GM19035 (cell line): Measurements from ENCODE around the gene E2F6.

ENCODE experiments used
- ATAC-seq: cut with Tn5 transposase; IDR thresholded peaks from one replicate; pipeline ENCODE4 v1.9.1; 2021; ENCODE audit not compliant: unreplicated experiment

The E2F6 gene

DNA sequence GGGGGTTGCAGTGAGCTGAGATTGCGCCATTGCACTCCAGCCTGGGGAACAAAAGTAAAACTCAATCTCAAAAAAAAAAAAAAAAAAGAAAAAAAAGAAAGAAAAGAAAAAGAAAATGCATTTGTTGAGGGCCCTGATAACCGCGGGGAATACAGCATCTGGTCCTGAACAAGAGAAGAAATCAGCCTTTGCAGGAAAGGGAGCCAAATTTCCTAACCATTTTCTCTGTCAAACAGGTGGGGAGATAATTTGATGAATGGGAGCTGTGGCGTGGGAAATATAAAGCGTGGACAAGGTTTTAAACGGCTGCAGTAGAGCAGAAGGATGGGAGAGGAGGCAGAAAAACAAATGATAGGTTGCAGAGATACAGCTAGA, 864 bp downstream of the E2F6 start:
- no peak for ATAC-seq

DNA sequence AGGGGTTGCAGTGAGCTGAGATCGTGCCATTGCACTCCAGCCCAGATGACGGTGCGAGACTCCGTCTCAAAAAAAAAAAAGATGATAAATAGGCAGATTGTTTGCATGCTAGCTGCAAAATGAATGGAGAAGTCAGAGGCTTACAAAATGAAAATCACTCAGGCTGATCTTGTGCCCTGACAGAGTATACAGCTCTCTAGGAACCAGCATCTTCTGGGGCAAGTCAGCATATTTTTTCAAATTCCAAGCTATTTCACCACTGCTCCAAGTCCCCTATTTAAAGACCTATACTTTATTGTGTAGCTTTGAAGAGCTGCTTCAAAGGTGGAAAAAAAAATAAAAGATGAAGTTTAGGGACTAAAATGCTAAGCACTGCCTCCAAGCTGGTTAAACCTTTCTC, 6.1 kb downstream of the E2F6 start:
- ATAC-seq: no peak

DNA sequence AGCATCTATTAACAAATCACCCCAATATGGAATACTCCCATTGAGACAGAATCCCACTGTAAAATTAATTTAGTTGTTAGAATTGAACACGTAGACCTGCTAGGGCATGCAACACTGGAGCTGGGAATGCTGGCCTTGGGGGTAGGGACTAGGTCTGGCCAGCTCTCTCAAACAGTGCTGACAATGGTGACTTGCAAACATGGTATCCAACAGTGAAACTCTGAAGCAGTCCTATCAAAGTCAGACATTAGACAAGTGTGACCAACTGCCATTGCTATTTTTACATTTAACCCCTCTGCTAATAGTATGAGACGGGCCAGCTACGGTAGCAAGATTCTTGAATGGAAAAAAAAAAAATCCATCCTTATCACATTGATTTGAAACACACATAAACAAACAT, 7.2 kb downstream of the E2F6 start:
- ATAC-seq: no peak

DNA sequence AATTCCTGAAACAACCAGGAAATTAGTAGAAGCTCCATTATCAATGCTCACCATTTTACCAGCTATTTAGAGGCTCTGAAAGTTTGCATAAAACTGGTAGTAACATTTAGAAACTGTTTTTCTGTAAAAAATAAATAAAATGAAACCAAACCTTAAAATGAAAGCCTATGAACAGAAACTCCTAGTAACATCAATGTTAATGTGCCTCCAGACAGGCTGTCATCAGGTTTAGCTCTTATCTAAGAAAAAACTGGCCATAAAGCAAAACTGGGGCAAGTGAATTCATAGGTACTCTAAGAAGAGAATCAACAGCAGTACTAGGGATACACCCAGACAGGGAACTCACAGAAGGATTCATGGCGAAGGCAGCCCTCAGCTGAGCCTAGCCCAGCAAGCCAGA, 8.0 kb downstream of the E2F6 start:
- no peak for ATAC-seq

DNA sequence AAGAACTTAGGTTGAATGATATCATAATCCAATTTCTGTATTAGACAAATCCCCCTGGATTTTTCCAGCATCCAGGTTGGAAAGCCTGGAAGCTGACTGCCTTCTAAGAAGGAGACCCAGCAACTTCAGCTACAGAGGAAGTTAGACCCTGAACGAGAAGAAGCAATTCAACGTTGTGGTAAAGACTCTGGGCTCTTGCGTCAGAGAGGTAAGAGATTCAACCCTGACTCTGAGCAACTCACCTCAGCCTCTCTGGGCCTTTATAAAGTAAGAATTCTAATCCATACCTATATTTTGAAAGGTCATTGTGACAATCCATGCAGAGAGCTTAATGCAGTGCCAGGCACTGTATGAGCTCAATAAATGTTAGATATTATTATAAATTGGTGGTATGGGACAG, 9.7 kb downstream of the E2F6 start:
- ATAC-seq: no peak

DNA sequence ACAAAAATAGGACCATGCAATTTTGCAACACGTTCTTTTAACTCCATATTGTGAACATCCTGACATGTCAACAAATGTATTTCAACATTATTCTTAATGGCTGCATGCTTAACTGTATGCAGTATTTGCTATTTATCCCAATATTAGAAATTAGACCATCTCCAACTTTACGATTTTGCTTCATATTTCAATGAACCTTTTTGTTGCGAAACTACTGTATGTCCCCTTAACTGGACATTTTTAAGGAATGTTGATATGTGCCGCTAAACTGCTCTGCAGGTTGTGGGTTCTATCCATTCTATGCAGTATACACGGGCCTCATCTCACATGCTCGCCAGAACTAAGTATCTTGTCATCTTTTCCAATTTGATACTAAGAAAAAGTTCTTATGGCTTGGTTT, 11.1 kb downstream of the E2F6 start:
- no peak for ATAC-seq

DNA sequence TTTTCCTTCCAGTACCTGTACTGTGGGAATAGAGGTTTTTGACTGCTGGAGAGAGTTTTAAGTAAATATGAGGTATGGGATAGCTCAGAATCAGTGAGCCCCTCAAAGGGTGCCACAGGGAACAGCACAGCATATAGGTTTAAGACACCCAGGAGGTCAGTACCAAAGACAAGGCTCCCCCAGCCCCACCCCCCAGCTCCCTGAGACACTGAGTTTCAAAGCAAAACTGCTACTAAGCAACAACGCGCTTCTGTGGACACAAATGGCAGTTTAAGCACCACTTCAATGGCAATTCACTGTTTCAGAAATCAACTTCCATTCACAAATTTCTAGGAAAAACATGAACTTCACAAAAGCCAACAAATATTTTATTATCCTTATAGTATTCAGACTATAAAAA, 15.2 kb downstream of the E2F6 start:
- no peak for ATAC-seq

DNA sequence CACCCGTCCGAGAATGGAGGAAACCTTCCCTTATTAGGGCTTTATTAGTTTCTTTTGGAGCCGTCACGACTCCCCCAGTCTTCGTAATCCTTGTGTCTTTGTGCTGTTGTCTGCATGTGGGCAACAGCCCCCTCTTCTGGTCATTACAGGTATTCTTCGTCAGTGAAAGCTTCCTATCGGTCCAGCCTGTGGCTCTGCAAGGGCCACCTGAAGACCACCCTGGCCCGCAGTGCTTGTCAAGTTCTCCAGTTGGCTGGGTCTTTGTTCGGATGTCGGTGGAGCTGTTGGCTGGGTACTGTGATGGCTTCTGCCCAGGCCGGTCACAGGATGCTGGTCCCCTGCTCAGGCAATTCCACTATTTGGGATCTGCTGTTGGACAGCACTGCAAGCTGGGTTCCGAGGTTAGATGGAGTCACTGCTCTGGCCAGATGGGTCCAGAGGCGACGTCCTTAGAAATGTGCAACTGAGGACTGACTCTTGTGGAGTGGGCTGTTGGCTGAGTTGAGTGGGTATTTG, 19.2 kb downstream of the E2F6 start:
- ATAC-seq: no peak

DNA sequence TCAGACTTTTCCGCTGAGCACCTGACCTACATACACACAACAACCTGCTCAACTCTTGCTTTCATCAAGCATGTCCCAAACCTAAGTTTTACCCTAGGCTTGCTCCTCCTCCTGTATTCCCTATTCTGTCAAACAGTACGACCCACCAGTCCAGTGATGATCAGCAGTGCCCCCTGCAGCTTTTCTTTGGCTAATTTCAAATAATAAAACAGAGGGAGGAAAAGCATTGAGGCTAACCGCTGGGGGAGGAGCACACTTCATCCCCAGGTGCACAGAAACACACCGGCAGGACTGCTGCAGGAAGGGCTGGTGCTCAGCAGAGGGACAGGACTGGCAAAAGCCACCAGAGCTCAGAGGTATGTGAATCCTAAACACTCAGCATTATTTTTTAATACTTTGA, 21.2 kb downstream of the E2F6 start:
- no peak for ATAC-seq

DNA sequence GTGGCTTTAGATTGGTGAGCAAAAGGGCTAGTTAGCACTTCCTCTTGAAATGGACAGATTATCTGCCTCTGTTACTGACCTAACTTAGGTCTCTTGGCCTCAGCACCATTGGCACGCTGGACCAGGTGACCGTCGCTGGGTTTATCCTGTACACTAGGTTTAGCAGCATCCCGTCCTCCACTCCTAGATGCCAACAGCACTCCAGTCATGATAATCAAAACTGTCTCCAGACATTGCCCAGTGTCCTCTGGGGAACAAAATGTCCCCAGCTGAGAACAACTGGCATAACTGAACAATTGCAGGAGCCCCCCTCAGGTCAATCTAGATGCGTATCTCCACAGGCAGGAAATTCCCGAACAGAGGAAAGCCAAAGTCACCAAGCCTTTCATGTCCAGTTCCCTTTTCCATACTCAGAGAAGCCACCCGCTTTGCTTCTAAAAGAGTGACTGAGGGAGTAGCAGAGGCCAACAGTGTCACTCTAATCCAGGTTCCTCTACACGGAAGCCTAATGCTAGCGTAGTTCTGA, 27.3 kb downstream of the E2F6 start:
- no peak for ATAC-seq

DNA sequence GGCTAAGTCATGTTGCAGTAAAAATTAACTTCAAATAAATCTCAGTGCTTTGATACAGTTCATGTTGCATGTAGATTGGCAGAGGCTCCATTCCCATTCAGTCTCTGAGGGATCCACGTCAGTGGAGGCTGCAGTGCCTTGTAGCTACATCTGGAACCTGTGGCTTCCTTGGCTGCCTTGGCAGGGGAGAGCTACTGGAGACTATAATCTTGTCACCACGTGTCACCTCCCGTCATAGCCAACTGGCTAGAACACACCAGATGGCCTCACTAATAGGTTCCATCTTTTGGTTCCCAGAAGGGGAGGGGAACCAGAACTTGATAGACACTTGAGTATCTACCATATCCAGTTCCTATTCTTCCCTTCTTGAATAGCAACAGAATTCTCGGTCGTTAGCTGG, 28.4 kb downstream of the E2F6 start:
- ATAC-seq: no peak

DNA sequence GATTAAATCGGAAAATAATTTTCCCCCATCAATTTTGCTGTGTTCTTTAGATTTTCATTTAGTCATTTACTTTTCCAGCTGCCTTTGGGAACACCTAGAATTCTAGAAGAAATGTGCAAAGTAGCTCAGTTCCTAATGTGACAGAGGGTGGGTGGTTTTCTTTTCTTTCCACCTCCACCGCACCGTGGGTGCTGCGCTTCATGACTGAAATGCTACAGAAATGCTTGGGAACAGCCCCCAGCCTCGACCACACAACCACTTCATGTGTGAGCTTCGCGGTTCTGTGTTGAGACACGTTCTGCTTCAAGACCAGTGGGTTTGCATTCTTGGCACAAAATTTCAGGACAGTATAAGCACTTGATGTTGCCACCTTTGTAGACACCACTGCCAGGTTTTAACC, 30.9 kb downstream of the E2F6 start:
- no peak for ATAC-seq

DNA sequence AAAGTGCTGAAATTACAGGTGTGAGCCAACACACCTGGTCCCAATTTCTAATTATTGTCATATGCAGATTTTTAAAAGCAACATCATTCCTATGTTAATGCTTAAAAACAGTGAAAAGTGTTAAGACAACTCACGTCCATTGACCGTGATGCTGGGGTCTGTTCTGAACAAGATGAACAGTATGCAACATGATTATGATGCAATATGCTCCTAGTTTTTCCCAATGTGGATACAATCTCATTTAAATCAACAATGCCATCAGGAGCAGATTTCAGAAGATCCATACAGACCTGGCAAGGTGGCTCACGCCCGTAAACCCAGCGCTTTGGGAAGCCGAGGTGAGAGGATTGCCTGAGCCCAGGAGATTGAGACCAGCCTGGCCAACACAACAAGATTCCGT, 31.5 kb downstream of the E2F6 start:
- no peak for ATAC-seq

DNA sequence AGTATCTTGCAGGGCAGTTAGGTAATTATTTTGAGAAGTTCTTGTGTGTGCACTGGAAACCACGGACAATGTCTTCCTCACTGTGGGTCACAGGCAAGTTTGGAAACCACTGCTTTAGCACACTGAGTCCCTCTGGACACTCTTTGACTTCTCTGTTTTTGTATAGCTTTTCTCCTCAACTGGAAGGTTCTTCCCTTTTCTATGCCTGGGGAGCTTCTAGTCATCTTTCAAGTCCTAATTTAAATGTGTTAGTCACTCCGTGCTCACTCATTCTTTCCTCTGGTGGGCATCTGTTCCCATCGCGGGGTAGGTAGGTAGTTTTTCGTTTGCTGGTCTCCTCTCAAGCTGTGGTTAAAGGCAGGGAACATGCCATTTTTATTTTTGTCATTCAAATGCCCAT, 32.1 kb downstream of the E2F6 start:
- no peak for ATAC-seq

DNA sequence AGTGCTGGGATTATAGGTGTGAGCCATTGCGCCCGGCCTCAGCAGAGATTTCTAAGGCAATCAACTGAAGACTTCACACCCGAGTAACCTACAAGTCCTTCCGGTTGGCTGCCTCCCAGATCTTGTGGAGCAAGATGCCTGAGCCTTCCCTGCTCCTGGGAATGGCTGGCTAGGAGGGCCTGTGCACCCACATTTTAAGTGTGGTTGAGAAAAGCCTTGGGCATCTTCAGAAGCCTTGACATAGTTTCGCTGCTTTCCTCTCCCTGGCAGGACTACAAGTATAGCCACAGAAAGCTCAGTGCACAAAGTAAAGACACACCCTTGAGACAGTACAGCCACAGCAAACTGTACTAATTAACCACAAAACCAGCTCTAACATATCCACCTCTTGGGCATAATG, 35.2 kb downstream of the E2F6 start:
- no peak for ATAC-seq

DNA sequence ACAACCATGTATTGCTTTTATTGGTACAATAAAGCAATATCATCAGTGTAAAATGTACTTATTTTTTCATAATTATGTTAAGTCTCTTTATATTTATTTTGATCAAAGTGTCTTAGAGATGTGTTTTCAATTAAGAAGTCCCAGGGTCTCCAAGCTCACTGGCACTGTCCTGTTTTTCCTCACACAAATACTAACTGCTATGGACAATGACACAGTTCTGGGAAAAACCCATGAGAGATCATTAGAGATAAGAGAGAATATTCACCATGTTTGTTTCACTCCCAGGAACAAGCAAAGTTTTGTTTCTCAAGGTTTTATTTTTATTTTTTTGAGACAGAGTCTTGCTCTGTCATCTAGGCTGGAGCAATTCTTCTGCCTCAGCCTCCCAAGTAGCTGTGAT, 38.7 kb downstream of the E2F6 start:
- no peak for ATAC-seq

DNA sequence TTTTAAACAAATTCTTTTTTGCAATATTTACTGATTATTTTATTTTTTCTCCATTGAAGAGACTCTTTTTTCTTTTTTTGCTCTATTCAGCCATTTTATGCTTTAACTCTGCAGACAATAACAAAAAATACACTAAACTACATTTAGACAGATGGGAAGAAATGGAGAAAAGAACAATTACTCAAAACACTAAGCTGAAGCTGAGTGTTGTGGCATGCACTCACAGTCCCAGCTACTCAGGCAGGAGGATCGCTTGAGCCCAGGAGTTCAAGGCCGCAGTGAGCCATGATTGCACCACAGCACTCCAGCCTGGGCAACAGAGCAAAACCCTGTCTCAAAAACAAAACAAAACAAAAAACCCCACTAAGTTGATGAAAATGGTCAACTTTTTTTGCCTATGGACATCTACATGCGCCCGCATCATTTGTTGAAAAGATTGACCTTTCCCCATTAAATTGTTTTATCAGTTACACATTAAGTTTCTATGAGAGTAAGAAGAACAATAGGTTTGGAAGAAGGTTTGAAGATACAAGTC, 43.0 kb downstream of the E2F6 start:
- ATAC-seq: no peak

DNA sequence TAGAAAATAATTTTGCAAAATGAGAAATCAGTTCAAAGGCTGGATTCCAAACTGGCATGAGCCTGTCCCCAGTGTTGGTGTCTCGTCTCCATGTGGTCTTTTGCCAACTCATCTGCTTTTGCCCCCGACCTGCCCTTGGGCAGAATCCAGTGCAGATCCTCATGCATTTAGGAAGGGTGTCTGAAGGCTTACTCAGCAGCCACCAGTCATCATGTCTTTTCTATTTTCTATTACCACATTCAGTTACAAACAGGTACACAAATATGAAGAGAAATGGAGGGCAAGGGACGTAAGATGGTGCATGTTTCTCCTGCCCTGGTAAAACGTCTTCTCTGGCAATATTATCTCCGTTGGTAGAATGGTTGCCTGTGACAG, 43.5 kb downstream of the E2F6 start:
- no peak for ATAC-seq

DNA sequence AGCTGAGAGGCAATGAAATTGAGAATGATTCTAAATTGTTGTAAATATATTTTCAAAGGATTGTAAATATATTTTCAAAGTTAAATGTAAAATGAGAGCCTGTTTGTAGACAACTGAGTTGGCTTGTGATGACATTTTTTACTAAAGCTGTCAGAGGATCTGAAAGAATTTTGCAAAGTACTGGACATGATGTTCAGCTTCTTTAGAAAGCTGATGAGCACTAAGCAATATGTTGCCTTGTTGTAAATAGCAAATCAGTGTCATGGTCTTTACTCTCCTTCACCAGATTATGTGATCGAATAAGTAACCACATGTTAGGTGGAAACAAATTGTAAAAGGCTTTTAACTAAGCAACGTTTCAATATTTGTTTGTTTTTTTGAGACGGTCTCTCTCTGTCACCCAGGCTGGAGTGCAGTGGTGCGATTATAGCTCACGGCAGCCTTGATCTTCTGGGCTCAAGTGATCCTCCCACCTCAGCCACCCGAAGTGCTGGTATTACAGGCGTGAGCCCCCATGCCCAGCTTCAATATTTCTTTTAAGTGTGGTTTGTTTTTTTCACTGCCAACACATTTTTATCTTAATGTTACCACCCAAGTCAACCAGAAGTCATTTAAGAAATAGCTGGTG, 44.0 kb downstream of the E2F6 start:
- ATAC-seq: no peak

DNA sequence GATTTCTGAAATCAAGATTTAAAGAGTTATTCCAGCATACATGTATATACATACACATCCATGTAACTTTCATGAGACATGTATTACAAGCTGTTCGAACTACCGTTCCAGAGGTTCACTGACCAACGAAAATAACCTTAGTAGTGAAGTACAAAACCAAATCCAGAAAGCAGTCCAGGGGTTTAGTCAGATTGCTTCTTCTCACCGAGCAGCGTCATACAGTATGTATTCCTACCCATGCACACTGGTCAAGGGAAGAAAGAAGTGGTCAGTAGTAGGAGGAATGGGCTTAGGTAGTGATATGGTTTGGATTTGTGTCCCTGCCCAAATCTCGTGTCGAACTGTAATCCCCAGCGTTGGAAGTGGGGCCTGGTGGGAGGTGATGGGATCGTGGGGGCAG, 45.3 kb downstream of the E2F6 start:
- ATAC-seq: no peak

DNA sequence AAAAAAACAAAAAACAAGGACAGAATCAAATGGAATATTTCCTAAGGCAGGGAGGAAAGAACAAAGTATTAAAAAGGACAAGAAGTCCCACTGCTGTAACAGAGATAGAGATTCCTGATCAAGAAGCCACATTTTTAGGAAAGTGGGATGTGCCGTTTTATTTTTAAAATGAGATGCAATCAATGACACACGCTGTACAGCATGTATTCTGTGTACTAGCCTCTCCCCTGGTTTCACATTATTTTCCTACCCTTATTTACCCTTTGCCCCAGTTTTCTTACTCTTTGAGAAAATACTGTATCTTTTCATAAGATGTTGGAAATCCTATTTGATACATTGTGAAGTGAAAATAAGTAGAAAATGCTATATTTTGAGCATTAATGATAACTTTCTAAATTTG, 45.8 kb downstream of the E2F6 start:
- no peak for ATAC-seq

DNA sequence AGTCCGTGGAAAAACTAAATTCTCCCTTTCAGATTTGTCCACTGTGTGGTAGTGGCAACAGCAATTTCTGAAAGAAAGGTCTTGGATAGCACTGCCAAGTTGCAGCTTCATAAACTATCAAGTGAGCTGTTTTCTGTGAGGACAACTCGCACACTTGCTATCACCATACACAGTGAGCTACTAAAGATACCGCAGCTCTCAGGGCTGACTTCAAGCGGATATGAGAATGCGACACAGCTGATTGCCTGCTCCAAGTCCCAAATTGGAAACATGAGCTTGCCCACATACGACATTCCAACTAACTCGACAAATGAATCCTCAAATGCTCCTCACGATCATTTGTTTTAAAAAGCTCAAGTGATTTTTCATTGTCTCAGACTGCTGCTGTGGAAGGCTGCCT, 46.2 kb downstream of the E2F6 start:
- ATAC-seq: no peak

DNA sequence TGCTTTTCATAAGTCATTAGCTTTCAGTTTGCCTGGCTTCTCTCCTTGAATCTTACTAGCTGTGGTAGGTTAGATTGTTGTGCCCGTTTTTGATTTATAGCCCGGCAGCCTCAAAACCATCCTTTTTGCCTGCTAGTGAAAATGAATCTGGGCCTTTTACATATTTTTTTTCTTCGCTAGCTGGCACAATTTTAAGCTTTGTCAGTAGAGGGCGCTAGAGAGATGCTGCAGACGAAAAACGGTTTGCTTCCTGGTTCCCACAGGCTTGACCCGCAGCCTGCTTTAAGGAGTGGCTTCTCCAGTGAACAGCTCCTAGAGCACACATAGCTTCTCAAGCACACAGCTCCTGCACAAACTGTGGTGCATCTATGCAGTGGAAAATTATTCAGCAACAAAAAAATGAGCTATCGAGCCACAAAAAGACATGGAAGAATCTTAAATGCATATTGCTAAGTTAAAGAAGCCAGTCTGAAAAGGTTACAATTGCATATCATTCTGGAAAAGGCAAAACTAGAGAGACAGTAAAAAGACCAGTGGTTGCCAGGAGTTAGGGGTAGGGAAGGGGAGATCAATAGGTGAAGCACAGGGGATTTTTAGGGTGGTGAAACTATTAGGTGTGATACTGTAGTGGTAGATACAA, 47.9 kb downstream of the E2F6 start:
- no peak for ATAC-seq
